ENCODE results near the gene TUBB3.

TUBB3 gene

GRCh38 chr16:89893642-89894548 is 29.2 kb upstream of the TUBB3 start:
- peaks cover 75% of the 10 kb centered on the region for H3K36me3 ChIP-seq (ENCODE audit: insufficient read depth, low read length)
- H3K4me3 ChIP-seq (ENCODE audit: low read length) = no peak overlapping the region
- no peaks in the 10 kb centered on the region for H3K9me3 ChIP-seq (ENCODE audit: low read length)
- H3K4me1 ChIP-seq (ENCODE audit: insufficient read depth, low read length) = no peaks in the 10 kb centered on the region
- H3K27me3 ChIP-seq (ENCODE audit: insufficient read depth, low read length) = no peaks in the 10 kb centered on the region
- no peak overlapping the region for H2AFZ ChIP-seq (ENCODE audit: low read depth, low read length)

GRCh38 chr16:89895482-89896250 is 27.5 kb upstream of the TUBB3 start:
- H3K27me3 ChIP-seq (ENCODE audit: insufficient read depth, low read length) = no peaks in the 10 kb centered on the region

GRCh38 chr16:89897204-89897603 is 25.9 kb upstream of the TUBB3 start:
- H2AFZ ChIP-seq (ENCODE audit: low read depth, low read length) = no peak overlapping the region
- H3K27me3 ChIP-seq (ENCODE audit: insufficient read depth, low read length) = no peaks in the 10 kb centered on the region
- H3K36me3 ChIP-seq (ENCODE audit: insufficient read depth, low read length) = peaks cover 73% of the 10 kb centered on the region
- H3K9me3 ChIP-seq (ENCODE audit: low read length) = no peaks in the 10 kb centered on the region
- H3K4me3 ChIP-seq (ENCODE audit: low read length) = no peak overlapping the region
- H3K4me1 ChIP-seq (ENCODE audit: insufficient read depth, low read length) = no peaks in the 10 kb centered on the region

More at GRCh38 chr16:89895482-89896250, 27.5 kb upstream of the TUBB3 start:
- Histone ChIP-seq H3K4me1 (ENCODE audit: insufficient read depth, low read length) (no peaks in the 10 kb centered on the region), H3K9me3 (ENCODE audit: low read length) (no peaks in the 10 kb centered on the region), H3K36me3 (ENCODE audit: insufficient read depth, low read length) (peaks cover 82% of the 10 kb centered on the region), H3K4me3 (ENCODE audit: low read length) (no peak overlapping the region), H2AFZ (ENCODE audit: low read depth, low read length) (no peak overlapping the region)

- H2AFZ ChIP-seq (ENCODE audit: low read depth, low read length) = no peak overlapping the region
- H3K4me1 ChIP-seq (ENCODE audit: insufficient read depth, low read length) = no peaks in the 10 kb centered on the region
- H3K9me3 ChIP-seq (ENCODE audit: low read length) = no peaks in the 10 kb centered on the region
- H3K4me3 ChIP-seq (ENCODE audit: low read length) = no peak overlapping the region
- H3K27me3 ChIP-seq (ENCODE audit: insufficient read depth, low read length) = no peaks in the 10 kb centered on the region
- peaks cover 67% of the 10 kb centered on the region for H3K36me3 ChIP-seq (ENCODE audit: insufficient read depth, low read length)
These were observed 24.8 kb upstream of the TUBB3 start for GRCh38 chr16:89898201-89898967.

GRCh38 chr16:89899879-89900481 is 23.2 kb upstream of the TUBB3 start:
- H3K4me3 ChIP-seq (ENCODE audit: low read length) = no peak overlapping the region
- H3K36me3 ChIP-seq (ENCODE audit: insufficient read depth, low read length) = peaks cover 70% of the 10 kb centered on the region
- H3K4me1 ChIP-seq (ENCODE audit: insufficient read depth, low read length) = no peaks in the 10 kb centered on the region
- no peak overlapping the region for H2AFZ ChIP-seq (ENCODE audit: low read depth, low read length)
- H3K9me3 ChIP-seq (ENCODE audit: low read length) = no peaks in the 10 kb centered on the region
- H3K27me3 ChIP-seq (ENCODE audit: insufficient read depth, low read length) = no peaks in the 10 kb centered on the region

- no peaks in the 10 kb centered on the region for H3K4me1 ChIP-seq (ENCODE audit: insufficient read depth, low read length)
- H2AFZ ChIP-seq (ENCODE audit: low read depth, low read length) = no peak overlapping the region
- H3K4me3 ChIP-seq (ENCODE audit: low read length) = no peak overlapping the region
- H3K27me3 ChIP-seq (ENCODE audit: insufficient read depth, low read length) = no peaks in the 10 kb centered on the region
- H3K36me3 ChIP-seq (ENCODE audit: insufficient read depth, low read length) = peaks cover 71% of the 10 kb centered on the region
- peaks cover 3% of the 10 kb centered on the region for H3K9me3 ChIP-seq (ENCODE audit: low read length)
These were observed 22.3 kb upstream of the TUBB3 start for GRCh38 chr16:89900885-89901284.

GRCh38 chr16:89902980-89903379 is 20.2 kb upstream of the TUBB3 start:
- Histone ChIP-seq H3K27me3 (ENCODE audit: insufficient read depth, low read length) (no peaks in the 10 kb centered on the region), H2AFZ (ENCODE audit: low read depth, low read length) (no peak overlapping the region), H3K9me3 (ENCODE audit: low read length) (peaks cover 17% of the 10 kb centered on the region), H3K4me1 (ENCODE audit: insufficient read depth, low read length) (no peaks in the 10 kb centered on the region), H3K36me3 (ENCODE audit: insufficient read depth, low read length) (peaks cover 72% of the 10 kb centered on the region), H3K4me3 (ENCODE audit: low read length) (no peak overlapping the region)

GRCh38 chr16:89903908-89904515 is 19.1 kb upstream of the TUBB3 start:
- peaks cover 71% of the 10 kb centered on the region for H3K36me3 ChIP-seq (ENCODE audit: insufficient read depth, low read length)

GRCh38 chr16:89904606-89905510 is 18.3 kb upstream of the TUBB3 start:
- H3K36me3 ChIP-seq (ENCODE audit: insufficient read depth, low read length) = peaks cover 70% of the 10 kb centered on the region
- no peaks in the 10 kb centered on the region for H3K27me3 ChIP-seq (ENCODE audit: insufficient read depth, low read length)
- peaks cover 20% of the 10 kb centered on the region for H3K9me3 ChIP-seq (ENCODE audit: low read length)
- no peak overlapping the region for H3K4me3 ChIP-seq (ENCODE audit: low read length)
- H3K4me1 ChIP-seq (ENCODE audit: insufficient read depth, low read length) = no peaks in the 10 kb centered on the region
- no peak overlapping the region for H2AFZ ChIP-seq (ENCODE audit: low read depth, low read length)

More at GRCh38 chr16:89903908-89904515, 19.1 kb upstream of the TUBB3 start:
- Histone ChIP-seq H3K9me3 (ENCODE audit: low read length) (peaks cover 20% of the 10 kb centered on the region), H2AFZ (ENCODE audit: low read depth, low read length) (no peak overlapping the region), H3K4me1 (ENCODE audit: insufficient read depth, low read length) (no peaks in the 10 kb centered on the region), H3K27me3 (ENCODE audit: insufficient read depth, low read length) (no peaks in the 10 kb centered on the region), H3K4me3 (ENCODE audit: low read length) (no peak overlapping the region)

GRCh38 chr16:89905511-89906139 is 17.5 kb upstream of the TUBB3 start:
- peaks cover 69% of the 10 kb centered on the region for H3K36me3 ChIP-seq (ENCODE audit: insufficient read depth, low read length)
- peaks cover 20% of the 10 kb centered on the region for H3K9me3 ChIP-seq (ENCODE audit: low read length)
- H3K4me3 ChIP-seq (ENCODE audit: low read length) = no peak overlapping the region
- no peaks in the 10 kb centered on the region for H3K4me1 ChIP-seq (ENCODE audit: insufficient read depth, low read length)
- H2AFZ ChIP-seq (ENCODE audit: low read depth, low read length) = no peak overlapping the region
- H3K27me3 ChIP-seq (ENCODE audit: insufficient read depth, low read length) = no peaks in the 10 kb centered on the region
